Activated B cell treated with CpG ODN at 0.5 μM for 24 hours (primary cell): Measurements from ENCODE around the gene SOWAHD. TPM values are rescaled to one million over a fixed set of nuclear protein-coding genes. Genes with fewer than 3 reads are reported as not detected.

Experiments
- ATAC-seq: fragments of 200-7000 bp; cut with Tn5 transposase; one replicate; pipeline ENCODE4 v1.10.0; 2021; ENCODE audit warnings: low read depth, mild to moderate bottlenecking, moderate library complexity
- CTCF ChIA-PET: fragments of 350-600 bp; sonication (Branson Sonifier 250); formaldehyde crosslinking; loops from one replicate; lab custom pipeline; 2021; ENCODE audit warnings: antibody characterized with exemption; lab: Charles Lee
- POLR2A ChIA-PET: fragments of 350-600 bp; sonication (Branson Sonifier 250); formaldehyde crosslinking; loops from one replicate; lab custom pipeline; 2021; ENCODE audit warnings: antibody characterized with exemption; lab: Charles Lee
- DNase-seq: peaks from one replicate; pipeline ENCODE4 v3.0.0; 2022
- H3K27ac Mint-ChIP-seq: one replicate; pipeline ENCODE4 v1.8.0; 2020; ENCODE audit warnings: mixed read lengths
- H3K27me3 Mint-ChIP-seq: one replicate; pipeline ENCODE4 v1.8.0; 2021; ENCODE audit warnings: mixed read lengths
- H3K36me3 Mint-ChIP-seq: one replicate; pipeline ENCODE4 v1.8.0; 2021; ENCODE audit warnings: low read depth, mixed read lengths
- H3K4me1 Mint-ChIP-seq: one replicate; pipeline ENCODE4 v1.8.0; 2021; ENCODE audit warnings: mixed read lengths
- H3K4me3 Mint-ChIP-seq: one replicate; pipeline ENCODE4 v1.8.0; 2020; ENCODE audit warnings: mild to moderate bottlenecking, mixed read lengths
- H3K9me3 Mint-ChIP-seq: one replicate; pipeline ENCODE4 v1.8.0; 2020; ENCODE audit warnings: mixed read lengths
- intact Hi-C: fragments of 100-400 bp; cut with micrococcal nuclease; formaldehyde crosslinking; loops from one replicate; pipeline ENCODE4 v1.15.1; 2024
- total RNA-seq: library from RNA; stranded (reverse); gene quantifications from 2 replicates; pipeline ENCODE4 v1.2.3, GENCODE V29; 2022
- TF ChIP-seq, protein P1 (sequence below): fragments of 200-600 bp; IDR thresholded peaks from one replicate; pipeline ENCODE4 v1.8.0; 2022; ENCODE audit warnings: antibody characterized with exemption, mild to moderate bottlenecking

The SOWAHD gene
- total RNA-seq, 1 donor from 2014 or later, result 9.9 TPM

DNA sequence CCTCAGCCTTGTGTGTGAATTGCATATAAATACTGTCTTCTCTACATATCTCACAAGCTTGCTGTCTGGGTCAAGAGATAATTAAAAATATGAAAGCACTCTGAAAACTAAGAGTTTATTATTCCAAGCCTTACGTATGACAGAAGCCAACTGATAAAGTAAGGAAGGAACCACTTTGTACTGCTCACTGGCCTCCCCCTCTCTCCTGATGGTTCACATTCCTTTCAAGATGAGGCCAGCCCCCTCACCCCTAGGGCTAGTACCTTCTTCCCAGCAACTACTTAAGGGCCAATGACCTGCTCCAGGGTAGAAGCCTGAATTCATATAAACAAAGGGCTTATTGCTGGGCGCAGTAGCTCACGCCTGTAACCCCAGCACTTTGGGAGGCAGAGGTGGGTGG is 5.4 kb upstream of the SOWAHD start:
- Mint-ChIP-seq H3K4me1 (peaks cover 44% of the 10 kb centered on the region), H3K9me3 (no peaks in the 10 kb centered on the region), H3K27me3 (no peaks in the 10 kb centered on the region), H3K36me3 (no peaks in the 10 kb centered on the region), H3K27ac (no peak overlapping the region), H3K4me3 (no peak overlapping the region)
- ATAC-seq (no peak), DNase-seq (no peak)
- intact Hi-C loops, result loop anchor here (2.0 kb wide), 1 partner anchor 22 kb away; no protein-coding TSS in a partner anchor
- TF ChIP-seq, protein P1, sequence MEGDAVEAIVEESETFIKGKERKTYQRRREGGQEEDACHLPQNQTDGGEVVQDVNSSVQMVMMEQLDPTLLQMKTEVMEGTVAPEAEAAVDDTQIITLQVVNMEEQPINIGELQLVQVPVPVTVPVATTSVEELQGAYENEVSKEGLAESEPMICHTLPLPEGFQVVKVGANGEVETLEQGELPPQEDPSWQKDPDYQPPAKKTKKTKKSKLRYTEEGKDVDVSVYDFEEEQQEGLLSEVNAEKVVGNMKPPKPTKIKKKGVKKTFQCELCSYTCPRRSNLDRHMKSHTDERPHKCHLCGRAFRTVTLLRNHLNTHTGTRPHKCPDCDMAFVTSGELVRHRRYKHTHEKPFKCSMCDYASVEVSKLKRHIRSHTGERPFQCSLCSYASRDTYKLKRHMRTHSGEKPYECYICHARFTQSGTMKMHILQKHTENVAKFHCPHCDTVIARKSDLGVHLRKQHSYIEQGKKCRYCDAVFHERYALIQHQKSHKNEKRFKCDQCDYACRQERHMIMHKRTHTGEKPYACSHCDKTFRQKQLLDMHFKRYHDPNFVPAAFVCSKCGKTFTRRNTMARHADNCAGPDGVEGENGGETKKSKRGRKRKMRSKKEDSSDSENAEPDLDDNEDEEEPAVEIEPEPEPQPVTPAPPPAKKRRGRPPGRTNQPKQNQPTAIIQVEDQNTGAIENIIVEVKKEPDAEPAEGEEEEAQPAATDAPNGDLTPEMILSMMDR, result no peak
- ChIA-PET POLR2A (interaction anchor here (0.6 to 1.4 kb wide), 4 partner anchors 11 to 39 kb away, joined by 3 to 4 read pairs (median 4); partner anchors contain the start of gene RPL39), CTCF (interaction anchor here (0.8 to 1.2 kb wide), 3 partner anchors 24 to 39 kb away, joined by 3 to 4 read pairs (median 4); partner anchors contain the start of gene RPL39)

GRCh38 chrX:119753639-119754257 is 4.6 kb upstream of the SOWAHD start:
- intact Hi-C loops, result loop anchor here (2.0 kb wide), 2 partner anchors 23 to 61 kb away; partner anchors contain the start of gene SEPTIN6
- Mint-ChIP-seq H3K27me3 (no peaks in the 10 kb centered on the region), H3K27ac (peak overlapping the region; percentile 98), H3K36me3 (no peaks in the 10 kb centered on the region), H3K4me1 (peaks cover 44% of the 10 kb centered on the region), H3K9me3 (no peaks in the 10 kb centered on the region), H3K4me3 (peak overlapping the region; percentile 50)
- CTCF ChIA-PET, result interaction anchor here (0.8 to 1.8 kb wide), 7 partner anchors 15 to 134 kb away, joined by 3 to 5 read pairs (median 4); partner anchors contain the start of genes RPL39 and SEPTIN6
- TF ChIP-seq, protein P1, result no peak
- ATAC-seq (peak; percentile 5), DNase-seq (no peak)
- POLR2A ChIA-PET, result interaction anchor here (0.6 to 3.3 kb wide), 10 partner anchors 11 to 217 kb away, joined by 3 to 25 read pairs (median 4); partner anchors contain the start of gene RPL39

DNA sequence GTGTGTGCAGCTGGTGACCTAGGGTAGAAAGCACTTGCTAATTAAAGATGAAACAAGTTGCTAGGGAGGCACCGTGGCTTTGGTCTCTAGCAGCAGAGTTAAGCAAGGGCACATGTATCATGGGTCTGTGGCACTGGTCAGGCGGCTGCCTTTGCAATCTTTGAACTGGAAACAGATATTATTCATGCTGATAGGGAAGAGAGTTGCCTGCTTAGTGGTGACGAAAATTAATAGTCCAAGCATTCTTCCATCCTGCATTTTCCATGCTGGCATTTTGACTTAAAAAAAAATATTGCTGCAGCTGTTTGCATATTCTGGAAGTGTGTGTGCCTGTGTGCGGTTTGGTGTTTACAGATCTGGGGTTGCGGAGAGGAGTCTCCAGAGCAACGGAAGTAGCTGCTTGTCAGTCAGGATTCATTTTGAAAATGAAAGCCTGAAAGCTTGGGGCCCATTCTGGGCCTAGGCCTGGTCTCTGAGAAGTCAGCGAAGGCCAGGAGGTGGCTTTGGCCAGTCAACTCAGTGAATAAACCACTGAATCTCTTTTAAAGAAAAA is 2.3 kb upstream of the SOWAHD start:
- Mint-ChIP-seq H3K27me3 (no peaks in the 10 kb centered on the region), H3K4me1 (peaks cover 58% of the 10 kb centered on the region), H3K9me3 (no peaks in the 10 kb centered on the region), H3K27ac (peak overlapping the region; percentile 98), H3K4me3 (peak overlapping the region; percentile 82), H3K36me3 (no peaks in the 10 kb centered on the region)
- ChIA-PET CTCF (interaction anchor here (1.1 to 2.0 kb wide), 3 partner anchors 15 to 24 kb away, joined by 3 to 4 read pairs (median 4); no protein-coding TSS in a partner anchor), POLR2A (interaction anchor here (0.6 to 3.3 kb wide), 15 partner anchors 8 to 182 kb away, joined by 3 to 25 read pairs (median 4); partner anchors contain the start of genes NKRF, RPL39, SEPTIN6 and UBE2A)
- intact Hi-C loops, result loop anchor here (1.0 to 2.0 kb wide), 5 partner anchors 8 to 240 kb away; partner anchors contain the start of genes RPL39 and SEPTIN6
- TF ChIP-seq, protein P1, result no peak
- DNase-seq, result no peak
- peak; percentile 38 for ATAC-seq

DNA sequence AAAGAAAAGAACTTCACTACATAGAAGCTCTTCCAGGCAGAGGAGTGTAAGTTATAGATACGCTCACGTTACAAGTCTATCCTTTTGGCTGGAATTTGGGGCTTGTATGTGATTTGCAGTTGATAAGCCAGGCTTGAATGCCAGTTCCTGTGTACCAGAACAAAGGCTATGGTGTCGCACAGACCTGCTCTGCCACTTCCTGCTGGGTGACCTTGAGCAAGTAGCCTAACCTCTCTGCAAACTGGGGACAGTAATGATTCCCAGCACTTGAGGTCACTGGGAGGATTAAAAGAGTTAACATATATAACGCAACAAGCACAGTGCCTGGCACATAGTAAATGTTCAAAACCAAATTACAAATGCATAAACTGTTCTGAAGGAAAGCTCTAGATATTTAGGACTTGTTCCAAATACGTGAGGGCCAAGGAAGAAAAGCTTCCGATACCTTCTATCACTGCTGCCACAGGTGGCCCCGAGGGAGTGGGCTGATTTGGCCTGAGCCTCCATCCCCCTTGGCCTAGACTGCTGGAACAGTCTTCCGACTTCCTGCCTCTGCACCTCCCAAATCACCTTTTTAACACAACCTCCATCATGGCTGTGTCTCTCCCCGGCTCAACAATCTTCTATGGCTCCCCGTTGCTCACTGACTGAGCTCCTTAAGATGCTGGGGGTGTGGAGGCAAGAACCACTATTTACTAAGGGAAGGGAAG is 1.3 kb upstream of the SOWAHD start:
- Mint-ChIP-seq H3K4me1 (peaks cover 62% of the 10 kb centered on the region), H3K27ac (peak overlapping the region; percentile 98), H3K4me3 (peak overlapping the region; percentile 82), H3K27me3 (no peaks in the 10 kb centered on the region), H3K36me3 (no peaks in the 10 kb centered on the region), H3K9me3 (no peaks in the 10 kb centered on the region)
- ChIA-PET POLR2A (interaction anchor here (0.8 to 4.0 kb wide), 10 partner anchors 11 to 183 kb away, joined by 3 to 24 read pairs (median 5); partner anchors contain the start of genes RPL39, SEPTIN6 and UBE2A), CTCF (interaction anchor here (2.0 kb wide), 1 partner anchor 14 kb away, joined by 4 read pairs; no protein-coding TSS in a partner anchor)
- intact Hi-C loops, result loop anchor here (1.0 kb wide), 4 partner anchors 7 to 241 kb away; partner anchors contain the start of gene RPL39
- DNase-seq (no peak), ATAC-seq (no peak)
- TF ChIP-seq, protein P1, result no peak
